NOMO-1 treated with DMSO at 0.1 percent for 48 hours (cell line): ENCODE data around the gene SLC35A2.
"Not testable (repeated sequence)": the region's sequence is repeated elsewhere in the genome, so short reads cannot be mapped to it uniquely, and the experiment has no call there.

Experiments used
- DNase-seq: peaks from one replicate; lab custom pipeline; 2025; ENCODE audit not compliant: unreplicated experiment; lab: John Stamatoyannopoulos, UW

The SLC35A2 gene

GRCh38 chrX:48903290-48903689 is 8.2 kb downstream of the SLC35A2 start:
- no peak for DNase-seq

- DNase-seq, result no peak
Measured at GRCh38 chrX:48902776-48903175, 8.7 kb downstream of the SLC35A2 start.

GRCh38 chrX:48902135-48902534 is 9.3 kb downstream of the SLC35A2 start:
- no peak for DNase-seq

- no peak for DNase-seq
Measured at GRCh38 chrX:48901069-48901468, 10.4 kb downstream of the SLC35A2 start.

- no peak for DNase-seq
Measured at GRCh38 chrX:48899078-48899410, 12.4 kb downstream of the SLC35A2 start.

GRCh38 chrX:48897625-48898306 is 13.7 kb downstream of the SLC35A2 start, which contains the start of the genes PQBP1 and TIMM17B:
Gene PQBP1 (plus strand): TSS chrX:48897930. CDS start chrX:48898510, 580 bp downstream.
Gene TIMM17B (minus strand): TSS chrX:48897768. CDS start chrX:48897749, 19 bp downstream.
- DNase-seq, result peak; percentile 80

GRCh38 chrX:48897157-48897624 is 14.3 kb downstream of the SLC35A2 start:
- DNase-seq, result peak; percentile 54

GRCh38 chrX:48896611-48897011 is 14.8 kb downstream of the SLC35A2 start:
- DNase-seq, result no peak

- DNase-seq, result no peak
Measured at GRCh38 chrX:48894891-48895290, 16.6 kb downstream of the SLC35A2 start.

GRCh38 chrX:48893556-48894348 is 17.7 kb downstream of the SLC35A2 start:
- no peak for DNase-seq

- no peak for DNase-seq
Measured at GRCh38 chrX:48892896-48893295, 18.6 kb downstream of the SLC35A2 start.

- DNase-seq, result peak; percentile 78
Measured at GRCh38 chrX:48891402-48892288, 19.8 kb downstream of the SLC35A2 start.

GRCh38 chrX:48890934-48891401 is 20.5 kb downstream of the SLC35A2 start:
- no peak for DNase-seq

- no peak for DNase-seq
Measured at GRCh38 chrX:48890296-48890925, 21.0 kb downstream of the SLC35A2 start.

GRCh38 chrX:48886586-48886985 is 24.9 kb downstream of the SLC35A2 start:
- DNase-seq, result not testable (repeated sequence)

- DNase-seq, result no peak
Measured at GRCh38 chrX:48883729-48884128, 27.7 kb downstream of the SLC35A2 start.

GRCh38 chrX:48876944-48877343 is 34.5 kb downstream of the SLC35A2 start:
- DNase-seq, result not testable (repeated sequence)

GRCh38 chrX:48872017-48872416 is 39.4 kb downstream of the SLC35A2 start:
- not testable (repeated sequence) for DNase-seq

- no peak for DNase-seq
Measured at GRCh38 chrX:48864210-48864609, 47.2 kb downstream of the SLC35A2 start.

- DNase-seq, result no peak
Measured at GRCh38 chrX:48854898-48855297, 56.5 kb downstream of the SLC35A2 start.
